GM12878 (cell line): ENCODE results near the gene DDHD1. TPM values are rescaled to one million over a fixed set of nuclear protein-coding genes. Genes with fewer than 3 reads are reported as not detected.

ENCODE experiments used
- ATF7 ChIP-seq: fragments of 450-650 bp; IDR thresholded peaks from 2 replicates; pipeline ENCODE4 v1.6.1; 2016; ENCODE audit warnings: low read depth, mild to moderate bottlenecking
- BHLHE40 ChIP-seq, 2 experiments: fragments of 450-650 bp in 1 of 2; IDR thresholded peaks; 2 replicates each; pipeline ENCODE4 v1.6.1; 2011 to 2017; ENCODE audit warnings: low read depth in 2 of 2, borderline replicate concordance in 1 of 2, improper control_type of control experiment in 1 of 2, low read length in 1 of 2, mild to moderate bottlenecking in 1 of 2
- EED ChIP-seq: sonication (generic); IDR thresholded peaks from 2 replicates; pipeline ENCODE4 v1.6.1; 2016; ENCODE audit warnings: antibody characterized with exemption, low read depth
- FOXM1 ChIP-seq: IDR thresholded peaks from 2 replicates; pipeline ENCODE4 v1.6.1; 2012; ENCODE audit warnings: low read depth, mild to moderate bottlenecking, inconsistent platforms, low read length, moderate library complexity
- HDAC2 ChIP-seq: fragments of 200-600 bp; sonication (generic); IDR thresholded peaks from 2 replicates; pipeline ENCODE4 v1.6.1; 2017
- IKZF2 ChIP-seq, 2 experiments: fragments of 450-650 bp; IDR thresholded peaks; 2 replicates each; pipeline ENCODE4 v1.6.1; 2017; ENCODE audit warnings: mild to moderate bottlenecking in 2 of 2, moderate library complexity in 2 of 2
- IRF4 ChIP-seq: IDR thresholded peaks from 2 replicates; pipeline ENCODE4 v1.6.1; 2011; ENCODE audit warnings: low read depth, low read length
- JUNB ChIP-seq: IDR thresholded peaks from 2 replicates; pipeline ENCODE4 v1.6.1; 2016; ENCODE audit warnings: antibody characterized with exemption, mild to moderate bottlenecking
- LARP7 ChIP-seq: fragments of 450-650 bp; IDR thresholded peaks from 2 replicates; pipeline ENCODE4 v1.6.1; 2017; ENCODE audit warnings: mild to moderate bottlenecking
- MTA2 ChIP-seq: fragments of 450-650 bp; IDR thresholded peaks from 2 replicates; pipeline ENCODE4 v1.6.1; 2016; ENCODE audit warnings: low read depth, mild to moderate bottlenecking, moderate library complexity
- NFXL1 ChIP-seq: fragments of 450-650 bp; IDR thresholded peaks from 2 replicates; pipeline ENCODE4 v1.6.1; 2017; ENCODE audit warnings: antibody characterized with exemption, mild to moderate bottlenecking, borderline replicate concordance
- NR2F1 ChIP-seq: fragments of 450-650 bp; conservative IDR thresholded peaks from 2 replicates; pipeline ENCODE4 v1.6.1; 2017; ENCODE audit warnings: mild to moderate bottlenecking
- PAX5 ChIP-seq: IDR thresholded peaks from 2 replicates; pipeline ENCODE4 v1.6.1; 2011; ENCODE audit warnings: low read depth, low read length, borderline replicate concordance
- RB1 ChIP-seq: fragments of 450-650 bp; formaldehyde crosslinking; IDR thresholded peaks from 2 replicates; pipeline ENCODE4 v1.6.1; 2017; ENCODE audit warnings: mild to moderate bottlenecking, borderline replicate concordance
- RUNX3 ChIP-seq: IDR thresholded peaks from 2 replicates; pipeline ENCODE4 v1.6.1; 2012; ENCODE audit warnings: low read length, inconsistent platforms
- SIN3A ChIP-seq: IDR thresholded peaks from 2 replicates; pipeline ENCODE4 v1.6.1; 2012; ENCODE audit warnings: low read depth, low read length, improper control_type of control experiment
- STAT3 ChIP-seq: IDR thresholded peaks from 2 replicates; pipeline ENCODE4 v1.6.1; 2011; ENCODE audit warnings: low read depth, low read length, improper control_type of control experiment
- TARDBP ChIP-seq: IDR thresholded peaks from 2 replicates; pipeline ENCODE4 v1.6.1; 2016; ENCODE audit warnings: borderline replicate concordance
- TCF7 ChIP-seq: IDR thresholded peaks from 2 replicates; pipeline ENCODE4 v1.6.1; 2014; ENCODE audit warnings: antibody characterized with exemption, borderline replicate concordance
- WRNIP1 ChIP-seq: IDR thresholded peaks from 2 replicates; pipeline ENCODE4 v1.6.1; 2011; ENCODE audit warnings: low read depth, low read length, improper control_type of control experiment, borderline replicate concordance
- YY1 ChIP-seq: IDR thresholded peaks from 2 replicates; pipeline ENCODE4 v1.6.1; 2011; ENCODE audit warnings: low read depth, mild to moderate bottlenecking, low read length
- ZNF24 ChIP-seq: fragments of 450-650 bp; IDR thresholded peaks from 2 replicates; pipeline ENCODE4 v1.6.1; 2017; ENCODE audit warnings: antibody characterized with exemption, mild to moderate bottlenecking
- ZNF384 ChIP-seq: IDR thresholded peaks from 2 replicates; pipeline ENCODE4 v1.6.1; 2012; ENCODE audit warnings: low read depth, mild to moderate bottlenecking, low read length, improper control_type of control experiment, borderline replicate concordance
- ZNF622 ChIP-seq: fragments of 450-650 bp; IDR thresholded peaks from 2 replicates; pipeline ENCODE4 v1.6.1; 2017; ENCODE audit warnings: mild to moderate bottlenecking, inconsistent platforms
- ZSCAN29 ChIP-seq: fragments of 450-650 bp; IDR thresholded peaks from 2 replicates; pipeline ENCODE4 v1.6.1; 2017; ENCODE audit warnings: mild to moderate bottlenecking, moderate library complexity
- ZZZ3 ChIP-seq: IDR thresholded peaks from 2 replicates; pipeline ENCODE4 v1.6.1; 2011; ENCODE audit warnings: low read depth; ENCODE audit not compliant: control insufficient read depth, insufficient read length
- polyA plus RNA-seq, 11 experiments: library from polyadenylated mRNA; depleted of rRNA in 4 of 11; unstranded in 6 of 11; stranded (reverse) in 5 of 11; fragments of >200 nt; fragmentation: Nextera tagmentation in 4 of 11; fragmentation: Illumina TruSeq in 1 of 11; extraction: Ambion mirVana in 4 of 11; extraction: Trizol in 1 of 11; gene quantifications; 1 replicate in 1 of 11; 2 replicates in 10 of 11; pipeline versions ENCODE4 v1.2.1 to v1.2.3, GENCODE V29; 2011 to 2016; ENCODE audit warnings: inconsistent platforms in 2 of 11, missing spikeins in 2 of 11, low read depth in 1 of 11
- total RNA-seq, 4 experiments: library from RNA; depleted of rRNA in 3 of 4; stranded (reverse); fragments of >200 nt in 3 of 4; fragmentation: Illumina TruSeq in 1 of 4; extraction: Trizol in 1 of 4; gene quantifications; 2 replicates each; pipeline versions ENCODE4 v1.2.1 to v1.2.3, GENCODE V29; 2013 to 2021
- TF ChIP-seq, protein P1 (sequence below): fragments of 450-650 bp; formaldehyde crosslinking; IDR thresholded peaks from 2 replicates; pipeline ENCODE4 v1.4.0; 2022; ENCODE audit warnings: mild to moderate bottlenecking, moderate library complexity
- TF ChIP-seq, protein P2 (sequence below): fragments of 450-650 bp; IDR thresholded peaks from 2 replicates; pipeline ENCODE4 v1.6.1; 2017; ENCODE audit warnings: antibody characterized with exemption, mild to moderate bottlenecking, moderate library complexity
- TF ChIP-seq, protein P3 (sequence below): IDR thresholded peaks from 2 replicates; pipeline ENCODE4 v1.6.1; 2011; ENCODE audit warnings: mild to moderate bottlenecking, low read depth, low read length, moderate library complexity; ENCODE audit not compliant: insufficient replicate concordance

Gene DDHD1
- total and polyA plus RNA-seq, 10 of the 15 experiments (the other 5 are each of a cell fraction or from before 2014, with no cell fraction given) = 7.7 to 52.3 (median 28.5) TPM

DNA sequence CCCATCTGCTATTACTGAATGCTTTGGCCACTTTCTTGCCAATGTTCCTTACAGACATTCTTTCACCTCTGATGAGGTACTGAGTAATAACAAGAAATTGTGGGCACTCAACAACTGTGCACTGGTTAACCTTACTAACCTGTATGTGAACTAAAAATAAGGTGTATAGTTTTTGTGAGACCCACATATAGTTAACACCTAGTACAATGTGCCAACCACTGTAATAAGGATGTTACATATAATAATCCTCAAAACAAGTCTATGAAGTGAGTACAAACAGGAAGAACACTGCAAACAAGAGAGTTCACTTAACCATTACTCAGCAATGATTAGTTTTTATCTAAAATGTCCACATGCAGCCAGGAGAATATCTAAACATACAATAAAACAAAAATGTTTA is 4.5 kb downstream of the DDHD1 start (continued):
- peak; percentile 92 for TF ChIP-seq MTA2
- TF ChIP-seq ZZZ3 = no peak
- TF ChIP-seq EED = 0 out of 2 replicates have a peak, but pooled peaks have one; percentile 20
- TF ChIP-seq, protein P1, sequence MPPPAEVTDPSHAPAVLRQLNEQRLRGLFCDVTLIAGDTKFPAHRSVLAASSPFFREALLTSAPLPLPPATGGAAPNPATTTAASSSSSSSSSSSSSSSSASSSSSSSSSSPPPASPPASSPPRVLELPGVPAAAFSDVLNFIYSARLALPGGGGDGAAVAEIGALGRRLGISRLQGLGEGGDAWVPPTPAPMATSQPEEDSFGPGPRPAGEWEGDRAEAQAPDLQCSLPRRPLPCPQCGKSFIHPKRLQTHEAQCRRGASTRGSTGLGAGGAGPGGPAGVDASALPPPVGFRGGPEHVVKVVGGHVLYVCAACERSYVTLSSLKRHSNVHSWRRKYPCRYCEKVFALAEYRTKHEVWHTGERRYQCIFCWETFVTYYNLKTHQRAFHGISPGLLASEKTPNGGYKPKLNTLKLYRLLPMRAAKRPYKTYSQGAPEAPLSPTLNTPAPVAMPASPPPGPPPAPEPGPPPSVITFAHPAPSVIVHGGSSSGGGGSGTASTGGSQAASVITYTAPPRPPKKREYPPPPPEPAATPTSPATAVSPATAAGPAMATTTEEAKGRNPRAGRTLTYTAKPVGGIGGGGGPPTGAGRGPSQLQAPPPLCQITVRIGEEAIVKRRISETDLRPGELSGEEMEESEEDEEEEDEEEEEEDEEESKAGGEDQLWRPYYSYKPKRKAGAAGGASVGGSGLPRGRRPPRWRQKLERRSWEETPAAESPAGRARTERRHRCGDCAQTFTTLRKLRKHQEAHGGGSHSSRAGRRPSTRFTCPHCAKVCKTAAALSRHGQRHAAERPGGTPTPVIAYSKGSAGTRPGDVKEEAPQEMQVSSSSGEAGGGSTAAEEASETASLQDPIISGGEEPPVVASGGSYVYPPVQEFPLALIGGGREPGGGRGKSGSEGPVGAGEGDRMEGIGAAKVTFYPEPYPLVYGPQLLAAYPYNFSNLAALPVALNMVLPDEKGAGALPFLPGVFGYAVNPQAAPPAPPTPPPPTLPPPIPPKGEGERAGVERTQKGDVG = no peak
- TF ChIP-seq, protein P2, sequence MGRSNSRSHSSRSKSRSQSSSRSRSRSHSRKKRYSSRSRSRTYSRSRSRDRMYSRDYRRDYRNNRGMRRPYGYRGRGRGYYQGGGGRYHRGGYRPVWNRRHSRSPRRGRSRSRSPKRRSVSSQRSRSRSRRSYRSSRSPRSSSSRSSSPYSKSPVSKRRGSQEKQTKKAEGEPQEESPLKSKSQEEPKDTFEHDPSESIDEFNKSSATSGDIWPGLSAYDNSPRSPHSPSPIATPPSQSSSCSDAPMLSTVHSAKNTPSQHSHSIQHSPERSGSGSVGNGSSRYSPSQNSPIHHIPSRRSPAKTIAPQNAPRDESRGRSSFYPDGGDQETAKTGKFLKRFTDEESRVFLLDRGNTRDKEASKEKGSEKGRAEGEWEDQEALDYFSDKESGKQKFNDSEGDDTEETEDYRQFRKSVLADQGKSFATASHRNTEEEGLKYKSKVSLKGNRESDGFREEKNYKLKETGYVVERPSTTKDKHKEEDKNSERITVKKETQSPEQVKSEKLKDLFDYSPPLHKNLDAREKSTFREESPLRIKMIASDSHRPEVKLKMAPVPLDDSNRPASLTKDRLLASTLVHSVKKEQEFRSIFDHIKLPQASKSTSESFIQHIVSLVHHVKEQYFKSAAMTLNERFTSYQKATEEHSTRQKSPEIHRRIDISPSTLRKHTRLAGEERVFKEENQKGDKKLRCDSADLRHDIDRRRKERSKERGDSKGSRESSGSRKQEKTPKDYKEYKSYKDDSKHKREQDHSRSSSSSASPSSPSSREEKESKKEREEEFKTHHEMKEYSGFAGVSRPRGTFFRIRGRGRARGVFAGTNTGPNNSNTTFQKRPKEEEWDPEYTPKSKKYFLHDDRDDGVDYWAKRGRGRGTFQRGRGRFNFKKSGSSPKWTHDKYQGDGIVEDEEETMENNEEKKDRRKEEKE = no peak
- TF ChIP-seq LARP7 = no peak
- TF ChIP-seq TARDBP = no peak
- TF ChIP-seq, protein P3, sequence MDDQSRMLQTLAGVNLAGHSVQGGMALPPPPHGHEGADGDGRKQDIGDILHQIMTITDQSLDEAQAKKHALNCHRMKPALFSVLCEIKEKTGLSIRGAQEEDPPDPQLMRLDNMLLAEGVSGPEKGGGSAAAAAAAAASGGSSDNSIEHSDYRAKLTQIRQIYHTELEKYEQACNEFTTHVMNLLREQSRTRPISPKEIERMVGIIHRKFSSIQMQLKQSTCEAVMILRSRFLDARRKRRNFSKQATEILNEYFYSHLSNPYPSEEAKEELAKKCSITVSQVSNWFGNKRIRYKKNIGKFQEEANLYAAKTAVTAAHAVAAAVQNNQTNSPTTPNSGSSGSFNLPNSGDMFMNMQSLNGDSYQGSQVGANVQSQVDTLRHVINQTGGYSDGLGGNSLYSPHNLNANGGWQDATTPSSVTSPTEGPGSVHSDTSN = no peak
- TF ChIP-seq IRF4 = no peak
- TF ChIP-seq ZNF384 = no peak
- TF ChIP-seq JUNB = peak; percentile 80
- no peak for TF ChIP-seq SIN3A
- TF ChIP-seq BHLHE40 (IDR thresholded peaks at IDR 0.05; ENCODE audit: borderline replicate concordance in 1 of 2, low read depth in 2 of 2, low read length in 1 of 2) = peak; percentile 52 to 60; a peak in 2 of 4 replicates
- peak; percentile 64 for TF ChIP-seq ATF7
- TF ChIP-seq YY1 = no peak
- no peak for TF ChIP-seq ZNF24
- TF ChIP-seq TCF7 = no peak
- peak; percentile 61 to 76; a peak in 2 of 4 replicates for TF ChIP-seq IKZF2 (IDR thresholded peaks at IDR 0.05)
- no peak for TF ChIP-seq ZSCAN29
- peak; percentile 95 for TF ChIP-seq NR2F1
- TF ChIP-seq HDAC2 = no peak
- TF ChIP-seq PAX5 = no peak
- TF ChIP-seq RB1 = peak; percentile 56; the same call in 1 of the 2 replicates
- TF ChIP-seq WRNIP1 = no peak
- TF ChIP-seq ZNF622 = no peak
- TF ChIP-seq NFXL1 = no peak
- peak; percentile 97 for TF ChIP-seq RUNX3
- no peak for TF ChIP-seq STAT3
- peak; percentile 37; the same call in 1 of the 2 replicates for TF ChIP-seq FOXM1
